Keratinocyte (primary cell): ENCODE measurements around the gene EPHA3. TPM values are rescaled to one million over a fixed set of nuclear protein-coding genes. Genes with fewer than 3 reads are reported as not detected.

Experiments used
- DNase-seq: peaks from one replicate; pipeline ENCODE4 v3.0.0-alpha.2; 2011; ENCODE audit warnings: low read depth, missing footprints, low spot score
- FAIRE-seq: peaks from 2 replicates; lab custom pipeline; 2011; peaks lifted over from hg19 to GRCh38; lab: Jason Lieb, UNC
- H2AFZ ChIP-seq: 2 replicates; pipeline ENCODE4 v1.6.0; 2012; ENCODE audit warnings: low read length, control low read depth, inconsistent platforms; ENCODE audit not compliant: control insufficient read depth
- H3K27ac ChIP-seq: 2 replicates; pipeline ENCODE4 v1.5.1; 2011; ENCODE audit warnings: low read length; ENCODE audit not compliant: control insufficient read depth, insufficient read depth
- H3K27me3 ChIP-seq: 3 replicates; pipeline ENCODE4 v1.6.0; 2011; ENCODE audit warnings: low read length; ENCODE audit not compliant: control insufficient read depth, insufficient read depth; ENCODE audit errors: extremely low read depth
- H3K36me3 ChIP-seq, 2 experiments: 2 replicates in 1 of 2; 3 replicates in 1 of 2; pipeline ENCODE4 v1.5.1; 2011; ENCODE audit warnings: low read length in 2 of 2, mild to moderate bottlenecking in 1 of 2; ENCODE audit not compliant: control insufficient read depth in 2 of 2, insufficient read depth in 2 of 2; ENCODE audit errors: extremely low read depth in 1 of 2
- H3K4me1 ChIP-seq: 3 replicates; pipeline ENCODE4 v1.5.1; 2011; ENCODE audit warnings: low read length; ENCODE audit not compliant: control insufficient read depth, insufficient read depth; ENCODE audit errors: extremely low read depth
- H3K4me2 ChIP-seq: 3 replicates; pipeline ENCODE4 v1.6.0; 2011; ENCODE audit warnings: low read depth, low read length; ENCODE audit not compliant: control insufficient read depth, insufficient read depth; ENCODE audit errors: extremely low read depth
- H3K4me3 ChIP-seq, 3 experiments: fragments of 200-600 bp in 1 of 3; sonication (generic) in 1 of 3; 2 replicates in 2 of 3; 3 replicates in 1 of 3; pipeline ENCODE4 v1.5.1; 2011 to 2016; ENCODE audit warnings: low read length in 3 of 3, mild to moderate bottlenecking in 3 of 3, control low read depth in 2 of 3, inconsistent platforms in 1 of 3, low read depth in 1 of 3, mixed read lengths in 1 of 3, mixed run types in 1 of 3, moderate library complexity in 1 of 3; ENCODE audit not compliant: control insufficient read depth in 2 of 3, insufficient read depth in 2 of 3; ENCODE audit errors: extremely low read depth in 1 of 3
- H3K79me2 ChIP-seq: 2 replicates; pipeline ENCODE4 v1.6.0; 2012; ENCODE audit warnings: low read length; ENCODE audit not compliant: control insufficient read depth, insufficient read depth
- H3K9ac ChIP-seq: 3 replicates; pipeline ENCODE4 v1.6.0; 2011; ENCODE audit warnings: low read length; ENCODE audit not compliant: control insufficient read depth, insufficient read depth; ENCODE audit errors: extremely low read depth
- H3K9me1 ChIP-seq: 3 replicates; pipeline ENCODE4 v1.6.0; 2011; ENCODE audit warnings: low read length; ENCODE audit not compliant: control insufficient read depth, insufficient read depth; ENCODE audit errors: extremely low read depth
- H3K9me3 ChIP-seq: 2 replicates; pipeline ENCODE4 v1.5.1; 2012; ENCODE audit warnings: low read depth, low read length; ENCODE audit not compliant: control insufficient read depth
- H4K20me1 ChIP-seq: 3 replicates; pipeline ENCODE4 v1.6.0; 2011; ENCODE audit warnings: low read length; ENCODE audit not compliant: control insufficient read depth, insufficient read depth; ENCODE audit errors: extremely low read depth
- EZH2 ChIP-seq: IDR thresholded peaks from one replicate; pipeline ENCODE4 v1.6.1; 2012; ENCODE audit warnings: inconsistent platforms, mild to moderate bottlenecking, low read length, moderate library complexity
- dilution Hi-C: fragments of 300-500 bp; cut with MboI; formaldehyde crosslinking; loops from one replicate; pipeline ENCODE4 v1.7.0; 2020; ENCODE audit warnings: low sequenced_read_pairs; ENCODE audit not compliant: extremely low pct_ligation_motif_present
- polyA plus RNA-seq, 5 experiments: library from polyadenylated mRNA; depleted of rRNA in 3 of 5; stranded (reverse) in 3 of 5; stranded (forward) in 1 of 5; unstranded in 1 of 5; fragments of >200 nt; gene quantifications; 1 replicate in 1 of 5; 2 replicates in 3 of 5; 3 replicates in 1 of 5; pipeline versions ENCODE4 v1.2.1 to v1.2.3, GENCODE V29; 2011 to 2012; ENCODE audit warnings: missing spikeins in 2 of 5, low read depth in 1 of 5, low replicate concordance in 1 of 5
- TF ChIP-seq, protein P1 (sequence below), 3 experiments: IDR thresholded peaks in 1 of 3; conservative IDR thresholded peaks in 1 of 3; optimal IDR thresholded peaks in 1 of 3; 2 replicates in 2 of 3; 3 replicates in 1 of 3; pipeline versions ENCODE3 to v1.5.1; 2011; ENCODE audit warnings: low read length in 3 of 3, mild to moderate bottlenecking in 3 of 3, moderate library complexity in 2 of 3, control low read depth in 1 of 3, inconsistent platforms in 1 of 3; ENCODE audit not compliant: insufficient read depth in 2 of 3; ENCODE audit errors: extremely low read depth in 1 of 3

Gene EPHA3
- polyA plus RNA-seq, 1 donor (not counting 4 experiments of a cell fraction or from before 2014, with no cell fraction given) = 0.13 TPM

- dilution Hi-C loops = no loop called here
- Histone ChIP-seq H3K4me3 (no peak overlapping the region), H3K36me3 (no peaks in the 10 kb centered on the region), H3K9me1 (no peaks in the 10 kb centered on the region), H3K4me1 (no peaks in the 10 kb centered on the region), H4K20me1 (no peaks in the 10 kb centered on the region), H2AFZ (no peak overlapping the region), H3K9ac (no peak overlapping the region), H3K9me3 (no peaks in the 10 kb centered on the region), H3K27me3 (no peaks in the 10 kb centered on the region), H3K4me2 (no peak overlapping the region), H3K79me2 (no peaks in the 10 kb centered on the region), H3K27ac (no peak overlapping the region)
- DNase-seq = no peak
- no peak for TF ChIP-seq EZH2
- TF ChIP-seq, protein P1, sequence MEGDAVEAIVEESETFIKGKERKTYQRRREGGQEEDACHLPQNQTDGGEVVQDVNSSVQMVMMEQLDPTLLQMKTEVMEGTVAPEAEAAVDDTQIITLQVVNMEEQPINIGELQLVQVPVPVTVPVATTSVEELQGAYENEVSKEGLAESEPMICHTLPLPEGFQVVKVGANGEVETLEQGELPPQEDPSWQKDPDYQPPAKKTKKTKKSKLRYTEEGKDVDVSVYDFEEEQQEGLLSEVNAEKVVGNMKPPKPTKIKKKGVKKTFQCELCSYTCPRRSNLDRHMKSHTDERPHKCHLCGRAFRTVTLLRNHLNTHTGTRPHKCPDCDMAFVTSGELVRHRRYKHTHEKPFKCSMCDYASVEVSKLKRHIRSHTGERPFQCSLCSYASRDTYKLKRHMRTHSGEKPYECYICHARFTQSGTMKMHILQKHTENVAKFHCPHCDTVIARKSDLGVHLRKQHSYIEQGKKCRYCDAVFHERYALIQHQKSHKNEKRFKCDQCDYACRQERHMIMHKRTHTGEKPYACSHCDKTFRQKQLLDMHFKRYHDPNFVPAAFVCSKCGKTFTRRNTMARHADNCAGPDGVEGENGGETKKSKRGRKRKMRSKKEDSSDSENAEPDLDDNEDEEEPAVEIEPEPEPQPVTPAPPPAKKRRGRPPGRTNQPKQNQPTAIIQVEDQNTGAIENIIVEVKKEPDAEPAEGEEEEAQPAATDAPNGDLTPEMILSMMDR (optimal IDR thresholded peaks at IDR 0.05 in 1 of 3, IDR thresholded peaks at IDR 0.05 in 1 of 3, conservative IDR thresholded peaks at IDR 0.05 in 1 of 3; ENCODE audit: extremely low read depth in 1 of 3, insufficient read depth in 2 of 3, low read length in 3 of 3) = no peak
- no peak for FAIRE-seq
Observed at GRCh38 chr3:89506462-89507103, 399.2 kb downstream of the EPHA3 start.

DNA sequence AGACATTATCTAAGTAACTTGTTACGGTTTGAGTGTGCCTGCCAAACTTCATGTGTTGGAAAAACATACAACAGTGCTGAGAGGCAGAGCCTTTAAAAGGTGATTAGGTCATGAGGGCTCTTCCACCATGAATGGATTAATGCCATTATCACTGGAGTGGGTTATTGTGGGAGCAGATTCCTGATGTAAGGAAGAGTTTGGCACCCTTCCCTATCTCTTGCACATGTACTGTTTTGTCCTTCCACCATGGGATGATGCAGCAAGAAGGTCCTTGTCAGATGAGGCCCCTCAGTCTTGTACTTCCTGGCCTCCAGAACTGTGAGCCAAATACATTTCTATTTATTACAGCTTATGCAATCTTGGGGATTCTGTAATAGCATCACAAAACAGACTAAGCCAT, 413.9 kb downstream of the EPHA3 start:
- H3K4me3 ChIP-seq = no peak overlapping the region
- H3K4me1 ChIP-seq = no peaks in the 10 kb centered on the region
- FAIRE-seq = no peak
- no peak for DNase-seq
- TF ChIP-seq, protein P1 (optimal IDR thresholded peaks at IDR 0.05 in 1 of 3, IDR thresholded peaks at IDR 0.05 in 1 of 3, conservative IDR thresholded peaks at IDR 0.05 in 1 of 3; ENCODE audit: extremely low read depth in 1 of 3, insufficient read depth in 2 of 3, low read length in 3 of 3) = no peak
- no peak for TF ChIP-seq EZH2
- no peaks in the 10 kb centered on the region for H3K27me3 ChIP-seq
- no peaks in the 10 kb centered on the region for H3K79me2 ChIP-seq
- dilution Hi-C loops = no loop called here
- no peak overlapping the region for H3K27ac ChIP-seq
- H3K9ac ChIP-seq = no peak overlapping the region
- no peak overlapping the region for H3K4me2 ChIP-seq
- no peaks in the 10 kb centered on the region for H4K20me1 ChIP-seq
- no peaks in the 10 kb centered on the region for H3K9me3 ChIP-seq
- H3K36me3 ChIP-seq = no peaks in the 10 kb centered on the region
- no peak overlapping the region for H2AFZ ChIP-seq
- no peaks in the 10 kb centered on the region for H3K9me1 ChIP-seq
